Measurements from ENCODE around the gene CDKL4. TPM values are rescaled to one million over a fixed set of nuclear protein-coding genes. Genes with fewer than 3 reads are reported as not detected.

The CDKL4 gene
- total RNA-seq, 1 experiment from 2014 or later = 0.46 TPM

- TF ChIP-seq NR3C1 (CRISPR knock-in tag; conservative IDR thresholded peaks at IDR 0.05; ENCODE audit: low read depth) (no peak), NR1H2 (CRISPR knock-in tag; IDR thresholded peaks at IDR 0.05) (no peak), NFATC4 (CRISPR knock-in tag; IDR thresholded peaks at IDR 0.05) (no peak), TCF7 (CRISPR knock-in tag; IDR thresholded peaks at IDR 0.05; ENCODE audit: low read depth) (no peak), ELF4 (CRISPR knock-in tag; IDR thresholded peaks at IDR 0.05; ENCODE audit: low read depth) (no peak), ETV6 (CRISPR knock-in tag; IDR thresholded peaks at IDR 0.05) (no peak), ZNF512 (CRISPR knock-in tag; IDR thresholded peaks at IDR 0.05; ENCODE audit: borderline replicate concordance) (no peak), IRF2 (CRISPR knock-in tag; IDR thresholded peaks at IDR 0.05; ENCODE audit: borderline replicate concordance, low read depth) (no peak), PREB (CRISPR knock-in tag; IDR thresholded peaks at IDR 0.05; ENCODE audit: borderline replicate concordance) (no peak), ZBTB43 (CRISPR knock-in tag; IDR thresholded peaks at IDR 0.05) (no peak), MAX (CRISPR knock-in tag; IDR thresholded peaks at IDR 0.05) (no peak), ZNF532 (CRISPR knock-in tag; IDR thresholded peaks at IDR 0.05; ENCODE audit: borderline replicate concordance) (no peak), ZNF263 (CRISPR knock-in tag; IDR thresholded peaks at IDR 0.05; ENCODE audit: low read depth) (no peak), AR (CRISPR knock-in tag; IDR thresholded peaks at IDR 0.05) (no peak), CDX4 (CRISPR knock-in tag; IDR thresholded peaks at IDR 0.05; ENCODE audit: borderline replicate concordance) (no peak), TEAD4 (CRISPR knock-in tag; IDR thresholded peaks at IDR 0.05) (no peak), EMX1 (CRISPR knock-in tag; IDR thresholded peaks at IDR 0.05) (no peak), IRF1 (CRISPR knock-in tag; IDR thresholded peaks at IDR 0.05) (no peak), FOXK1 (CRISPR knock-in tag; IDR thresholded peaks at IDR 0.05) (no peak)
- Mint-ChIP-seq H3K4me3 (no peak overlapping the region), H3K9me3 (peaks cover 4% of the 10 kb centered on the region; the same call in 1 of the 2 replicates), H3K27me3 (ENCODE audit: low read depth) (no peaks in the 10 kb centered on the region), H3K36me3 (no peaks in the 10 kb centered on the region; the same call in 1 of the 2 replicates), H3K4me1 (peaks cover 10% of the 10 kb centered on the region), H3K27ac (no peak overlapping the region)
- DNase-seq (ENCODE audit: low spot score) (no peak), ATAC-seq (no peak)
- ChIA-PET CTCF (no interaction called here), POLR2A (interaction anchor here (0.6 kb wide), 1 partner anchor 308 kb away, joined by 4 read pairs; no protein-coding TSS in a partner anchor)
Measured at GRCh38 chr2:39215545-39215944, 28.2 kb downstream of the CDKL4 start.

Measured in WTC11 (cell line).